K562 (cell line): ENCODE results near the gene SLCO3A1.

ENCODE experiments used
- CREB1 ChIP-seq, 2 experiments: sonication (generic) in 1 of 2; formaldehyde crosslinking in 1 of 2; IDR thresholded peaks; 2 replicates each; pipeline versions ENCODE4 v1.6.1 to v1.8.0; 2012 to 2022; ENCODE audit warnings: inconsistent platforms in 1 of 2, mild to moderate bottlenecking in 1 of 2, missing genetic modification reagents in 1 of 2, moderate library complexity in 1 of 2
- ELF4 ChIP-seq: fragments of 450-650 bp; formaldehyde crosslinking; IDR thresholded peaks from 2 replicates; pipeline ENCODE4 v1.4.0; 2022; ENCODE audit warnings: missing genetic modification characterization
- EZH2 ChIP-seq: IDR thresholded peaks from 2 replicates; pipeline ENCODE4 v1.6.1; 2012; ENCODE audit warnings: low read depth, mild to moderate bottlenecking, inconsistent platforms, low read length, borderline replicate concordance
- GATA2 ChIP-seq: sonication (generic); formaldehyde crosslinking; IDR thresholded peaks from 2 replicates; pipeline ENCODE4 v1.4.0; 2020; ENCODE audit warnings: mild to moderate bottlenecking, missing genetic modification reagents
- HCFC1 ChIP-seq: IDR thresholded peaks from 2 replicates; pipeline ENCODE4 v1.6.1; 2012; ENCODE audit warnings: low read depth, low read length, improper control_type of control experiment
- JUND ChIP-seq, 2 experiments: IDR thresholded peaks; 2 replicates in 1 of 2; 3 replicates in 1 of 2; pipeline ENCODE4 v1.6.1; 2011; ENCODE audit warnings: borderline replicate concordance in 2 of 2, low read depth in 2 of 2, low read length in 2 of 2, improper control_type of control experiment in 1 of 2, missing biosample characterization in 1 of 2, missing genetic modification characterization in 1 of 2, missing genetic modification reagents in 1 of 2
- MAFK ChIP-seq: IDR thresholded peaks from 2 replicates; pipeline ENCODE4 v1.6.1; 2011; ENCODE audit warnings: low read length, improper control_type of control experiment
- POLR2A ChIP-seq: fragments of 450-650 bp; conservative IDR thresholded peaks from 2 replicates; pipeline ENCODE4 v1.6.1; 2016
- POLR2AphosphoS5 ChIP-seq: IDR thresholded peaks from 2 replicates; pipeline ENCODE4 v1.6.1; 2011; ENCODE audit warnings: mild to moderate bottlenecking, low read depth, low read length, moderate library complexity; ENCODE audit not compliant: control insufficient read depth, insufficient read depth
- PRPF4 ChIP-seq: fragments of 200-400 bp; formaldehyde crosslinking; IDR thresholded peaks from one replicate; pipeline ENCODE4 v1.6.1; 2017; ENCODE audit warnings: low read length, low read depth, mild to moderate bottlenecking; ENCODE audit not compliant: insufficient read depth, poor library complexity, severe bottlenecking
- SETDB1 ChIP-seq: IDR thresholded peaks from one replicate; pipeline ENCODE4 v1.6.1; 2012; ENCODE audit warnings: low read length, control low read depth, inconsistent platforms
- ZNF311 ChIP-seq: fragments of 250-450 bp; sonication (Bioruptor Pico); IDR thresholded peaks from 2 replicates; pipeline ENCODE4 v1.4.0; 2020; ENCODE audit warnings: mild to moderate bottlenecking, moderate library complexity
- TF ChIP-seq, protein P1 (sequence below): fragments of 450-650 bp; IDR thresholded peaks from 2 replicates; pipeline ENCODE4 v1.6.1; 2016
- TF ChIP-seq, protein P2 (sequence below): sonication (generic); formaldehyde crosslinking; IDR thresholded peaks from 2 replicates; pipeline ENCODE4 v1.5.0; 2020; ENCODE audit warnings: missing genetic modification reagents

DNA sequence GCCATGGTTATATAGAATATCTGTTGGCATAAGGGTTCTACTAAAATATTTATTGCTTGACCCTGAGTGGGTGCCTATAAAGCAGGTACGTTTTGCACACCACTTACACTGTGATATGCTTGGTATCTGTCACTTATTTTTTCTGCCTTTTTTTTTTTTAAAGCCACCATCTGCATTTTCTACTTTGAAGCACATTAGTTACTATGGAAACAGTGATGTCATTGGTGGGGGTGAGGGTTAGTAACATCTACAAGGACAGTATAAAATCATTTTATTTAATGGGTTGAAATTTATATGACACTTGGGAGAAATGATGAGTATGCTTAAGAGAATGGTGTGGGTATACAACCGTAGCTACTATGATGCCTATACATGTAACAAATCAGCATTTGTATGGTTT lies 25.6 kb downstream of the SLCO3A1 start:
- TF ChIP-seq JUND (IDR thresholded peaks at IDR 0.05; ENCODE audit: borderline replicate concordance, low read depth, low read length), result no peak
- TF ChIP-seq JUND (tag; IDR thresholded peaks at IDR 0.05; ENCODE audit: borderline replicate concordance, low read depth, low read length), result no peak
- no peak for TF ChIP-seq POLR2AphosphoS5
- TF ChIP-seq ZNF311, result no peak
- no peak for TF ChIP-seq CREB1 (IDR thresholded peaks at IDR 0.05)
- TF ChIP-seq CREB1 (CRISPR knock-in tag; IDR thresholded peaks at IDR 0.05), result no peak
- no peak for TF ChIP-seq ELF4 (CRISPR knock-in tag)
- TF ChIP-seq POLR2A, result no peak
- no peak for TF ChIP-seq MAFK
- TF ChIP-seq, protein P1, sequence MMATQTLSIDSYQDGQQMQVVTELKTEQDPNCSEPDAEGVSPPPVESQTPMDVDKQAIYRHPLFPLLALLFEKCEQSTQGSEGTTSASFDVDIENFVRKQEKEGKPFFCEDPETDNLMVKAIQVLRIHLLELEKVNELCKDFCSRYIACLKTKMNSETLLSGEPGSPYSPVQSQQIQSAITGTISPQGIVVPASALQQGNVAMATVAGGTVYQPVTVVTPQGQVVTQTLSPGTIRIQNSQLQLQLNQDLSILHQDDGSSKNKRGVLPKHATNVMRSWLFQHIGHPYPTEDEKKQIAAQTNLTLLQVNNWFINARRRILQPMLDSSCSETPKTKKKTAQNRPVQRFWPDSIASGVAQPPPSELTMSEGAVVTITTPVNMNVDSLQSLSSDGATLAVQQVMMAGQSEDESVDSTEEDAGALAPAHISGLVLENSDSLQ, result no peak
- no peak for TF ChIP-seq GATA2 (CRISPR knock-in tag)
- TF ChIP-seq, protein P2, sequence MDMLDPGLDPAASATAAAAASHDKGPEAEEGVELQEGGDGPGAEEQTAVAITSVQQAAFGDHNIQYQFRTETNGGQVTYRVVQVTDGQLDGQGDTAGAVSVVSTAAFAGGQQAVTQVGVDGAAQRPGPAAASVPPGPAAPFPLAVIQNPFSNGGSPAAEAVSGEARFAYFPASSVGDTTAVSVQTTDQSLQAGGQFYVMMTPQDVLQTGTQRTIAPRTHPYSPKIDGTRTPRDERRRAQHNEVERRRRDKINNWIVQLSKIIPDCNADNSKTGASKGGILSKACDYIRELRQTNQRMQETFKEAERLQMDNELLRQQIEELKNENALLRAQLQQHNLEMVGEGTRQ (CRISPR knock-in tag), result no peak
- TF ChIP-seq HCFC1, result no peak
- no peak for TF ChIP-seq SETDB1
- no peak for TF ChIP-seq EZH2
- no peak for TF ChIP-seq PRPF4
